Lower lobe of right lung (tissue), 2 donors: ENCODE results near the gene ANKRD13D. TPM values are rescaled to one million over a fixed set of nuclear protein-coding genes. Genes with fewer than 3 reads are reported as not detected.

ENCODE experiments used
- ATAC-seq, 2 donors: fragments of 200-7000 bp; cut with Tn5 transposase; one replicate each; pipeline ENCODE4 v1.9.1; 2020 to 2022; ENCODE audit warnings: mild to moderate bottlenecking in 2 of 2, moderate library complexity in 2 of 2
- DNase-seq: peaks from one replicate; pipeline ENCODE4 v3.0.0-alpha.2; 2020
- H3K27ac ChIP-seq: fragments of 200-600 bp; one replicate; pipeline ENCODE4 v1.8.0; 2022
- H3K27me3 ChIP-seq: fragments of 200-600 bp; one replicate; pipeline ENCODE4 v1.8.0; 2022; ENCODE audit warnings: low read depth
- H3K36me3 ChIP-seq: fragments of 200-600 bp; one replicate; pipeline ENCODE4 v1.8.0; 2022; ENCODE audit warnings: mild to moderate bottlenecking
- H3K4me1 ChIP-seq: fragments of 200-600 bp; one replicate; pipeline ENCODE4 v1.8.0; 2022
- H3K4me3 ChIP-seq: fragments of 200-600 bp; one replicate; pipeline ENCODE4 v1.8.0; 2022; ENCODE audit warnings: mild to moderate bottlenecking
- H3K9me3 ChIP-seq: fragments of 200-600 bp; one replicate; pipeline ENCODE4 v1.8.0; 2022
- intact Hi-C: fragments of 100-400 bp; cut with DNase I; formaldehyde crosslinking; loops from one replicate; pipeline ENCODE4 v1.11.0; 2022
- total RNA-seq: library from RNA; stranded (reverse); fragmentation: NEBNext Ultra II Directional; extraction: Animal tissue kit (Norgen Biotek cat#: 25700); gene quantifications from one replicate; pipeline ENCODE4 v1.2.1, GENCODE V29; 2021
- TF ChIP-seq, protein P1 (sequence below): fragments of 200-600 bp; IDR thresholded peaks from one replicate; pipeline ENCODE4 v1.8.0; 2022; ENCODE audit warnings: antibody characterized with exemption, mild to moderate bottlenecking
- donor health status: DM: no; HTN: yes; CAD: no; lungs with severe emphysema.

Gene ANKRD13D
- total RNA-seq, 1 donor from 2014 or later, result 66.9 TPM

DNA sequence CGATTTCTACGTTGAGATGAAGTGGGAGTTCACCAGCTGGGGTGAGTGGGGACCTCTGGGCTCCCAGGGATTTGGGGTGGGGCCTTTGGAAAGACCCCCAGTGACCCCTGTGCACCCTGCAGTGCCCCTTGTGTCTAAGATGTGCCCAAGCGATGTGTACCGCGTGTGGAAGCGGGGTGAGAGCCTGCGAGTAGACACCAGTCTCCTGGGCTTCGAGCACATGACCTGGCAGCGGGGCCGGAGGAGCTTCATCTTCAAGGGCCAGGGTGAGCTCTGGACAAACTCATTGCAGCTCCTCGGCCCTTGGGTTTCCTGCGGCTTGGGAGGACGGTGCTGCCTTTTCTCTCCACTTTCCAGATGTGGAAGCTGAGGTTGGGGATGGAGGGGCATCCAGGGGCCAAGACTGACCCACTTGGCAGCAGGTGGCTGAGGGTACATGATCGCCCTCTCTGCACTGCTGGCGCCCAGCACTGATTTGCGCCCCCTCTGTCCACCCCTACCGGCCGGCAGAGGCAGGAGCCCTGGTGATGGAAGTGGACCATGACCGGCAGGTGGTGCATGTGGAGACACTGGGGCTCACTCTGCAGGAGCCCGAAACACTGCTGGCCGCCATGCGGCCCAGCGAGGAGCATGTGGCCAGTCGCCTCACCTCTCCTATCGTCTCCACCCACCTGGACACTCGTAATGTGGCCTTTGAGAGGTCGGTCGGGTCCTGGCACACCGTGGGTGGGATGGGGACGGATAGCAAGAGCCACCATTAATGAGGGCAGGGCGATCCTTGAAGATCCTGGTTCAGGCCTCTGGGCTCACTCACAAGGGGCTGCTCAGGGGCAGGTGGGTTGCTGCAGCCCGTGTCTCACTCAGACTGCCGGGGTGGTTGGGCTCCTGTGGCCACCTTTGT is 2.6 kb downstream of the ANKRD13D start:
- TF ChIP-seq, protein P1, sequence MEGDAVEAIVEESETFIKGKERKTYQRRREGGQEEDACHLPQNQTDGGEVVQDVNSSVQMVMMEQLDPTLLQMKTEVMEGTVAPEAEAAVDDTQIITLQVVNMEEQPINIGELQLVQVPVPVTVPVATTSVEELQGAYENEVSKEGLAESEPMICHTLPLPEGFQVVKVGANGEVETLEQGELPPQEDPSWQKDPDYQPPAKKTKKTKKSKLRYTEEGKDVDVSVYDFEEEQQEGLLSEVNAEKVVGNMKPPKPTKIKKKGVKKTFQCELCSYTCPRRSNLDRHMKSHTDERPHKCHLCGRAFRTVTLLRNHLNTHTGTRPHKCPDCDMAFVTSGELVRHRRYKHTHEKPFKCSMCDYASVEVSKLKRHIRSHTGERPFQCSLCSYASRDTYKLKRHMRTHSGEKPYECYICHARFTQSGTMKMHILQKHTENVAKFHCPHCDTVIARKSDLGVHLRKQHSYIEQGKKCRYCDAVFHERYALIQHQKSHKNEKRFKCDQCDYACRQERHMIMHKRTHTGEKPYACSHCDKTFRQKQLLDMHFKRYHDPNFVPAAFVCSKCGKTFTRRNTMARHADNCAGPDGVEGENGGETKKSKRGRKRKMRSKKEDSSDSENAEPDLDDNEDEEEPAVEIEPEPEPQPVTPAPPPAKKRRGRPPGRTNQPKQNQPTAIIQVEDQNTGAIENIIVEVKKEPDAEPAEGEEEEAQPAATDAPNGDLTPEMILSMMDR, result no peak
- Histone ChIP-seq H3K36me3 (peaks cover 63% of the 10 kb centered on the region), H3K27me3 (no peaks in the 10 kb centered on the region), H3K9me3 (peaks cover 12% of the 10 kb centered on the region), H3K27ac (no peak overlapping the region), H3K4me3 (no peak overlapping the region), H3K4me1 (peaks cover 39% of the 10 kb centered on the region)
- ATAC-seq (no peak), DNase-seq (peak; percentile 43)
- intact Hi-C loops, result no loop called here

DNA sequence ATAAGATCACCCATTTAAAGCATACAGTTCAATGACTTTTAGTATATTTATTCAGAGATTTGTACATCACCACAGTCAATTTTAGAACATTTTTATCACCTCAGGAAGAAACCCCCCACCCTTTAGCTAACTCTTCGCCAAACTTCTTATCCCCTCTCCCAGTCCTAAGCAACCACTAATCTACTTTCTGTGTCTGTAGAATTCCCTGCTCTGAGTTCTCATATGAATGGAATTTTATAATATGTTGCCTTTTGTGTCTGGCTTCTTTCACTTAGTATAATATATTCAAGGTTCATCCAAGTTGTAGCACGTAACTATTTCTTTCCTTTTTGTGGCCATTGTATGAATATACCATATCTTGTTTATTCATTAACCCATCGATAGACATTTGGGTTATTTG is 3.6 kb downstream of the ANKRD13D start:
- ATAC-seq (no peak), DNase-seq (no peak)
- no peak overlapping the region for H3K4me3 ChIP-seq
- H3K27me3 ChIP-seq, result no peaks in the 10 kb centered on the region
- H3K27ac ChIP-seq, result peak overlapping the region; percentile 3
- TF ChIP-seq, protein P1, result no peak
- peaks cover 29% of the 10 kb centered on the region for H3K4me1 ChIP-seq
- intact Hi-C loops, result no loop called here
- H3K9me3 ChIP-seq, result peaks cover 12% of the 10 kb centered on the region
- peaks cover 66% of the 10 kb centered on the region for H3K36me3 ChIP-seq

DNA sequence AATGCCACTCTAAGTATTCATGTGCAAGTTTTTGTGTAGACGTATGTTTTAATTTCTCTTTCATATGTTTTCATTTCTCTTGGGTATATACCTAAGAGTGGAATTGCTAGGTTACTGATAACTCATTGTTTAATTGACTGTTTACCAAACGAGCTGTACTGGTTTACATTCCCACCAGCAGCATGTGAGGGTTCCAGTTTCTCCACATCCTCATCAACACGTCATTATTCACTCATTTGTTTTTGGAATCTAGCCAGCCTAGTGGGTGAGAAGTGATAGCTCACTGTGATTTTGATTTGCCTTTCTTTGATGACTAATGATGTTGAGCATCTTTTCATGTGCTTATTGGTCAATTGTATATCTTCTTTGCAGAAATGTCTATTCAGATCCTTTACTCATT is 4.0 kb downstream of the ANKRD13D start:
- no peak overlapping the region for H3K27ac ChIP-seq
- H3K27me3 ChIP-seq, result no peaks in the 10 kb centered on the region
- DNase-seq (peak; percentile 4), ATAC-seq (no peak)
- no peak overlapping the region for H3K4me3 ChIP-seq
- peaks cover 66% of the 10 kb centered on the region for H3K36me3 ChIP-seq
- H3K9me3 ChIP-seq, result peaks cover 12% of the 10 kb centered on the region
- H3K4me1 ChIP-seq, result peaks cover 25% of the 10 kb centered on the region
- TF ChIP-seq, protein P1, result no peak
- intact Hi-C loops, result no loop called here

DNA sequence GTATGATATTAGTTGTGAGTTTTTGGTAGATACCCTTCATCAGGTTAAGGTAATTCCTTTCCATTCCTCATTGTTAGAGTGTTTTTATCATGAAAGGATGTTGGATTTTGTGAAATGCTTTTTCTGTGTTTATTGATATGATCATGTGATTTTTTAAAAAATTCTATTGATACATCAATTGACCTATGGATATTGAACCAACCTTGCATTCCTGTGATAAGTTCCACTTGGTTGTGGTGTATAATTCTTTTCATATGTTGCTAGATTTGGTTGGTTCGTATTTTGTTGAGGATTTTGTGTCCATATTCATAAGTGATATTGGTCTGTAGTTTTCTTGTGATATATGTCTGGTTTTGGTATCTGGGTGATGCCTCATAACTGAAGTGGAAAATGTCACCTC is 6.7 kb downstream of the ANKRD13D start:
- H3K36me3 ChIP-seq, result peaks cover 86% of the 10 kb centered on the region
- ATAC-seq, result no peak
- no peak overlapping the region for H3K4me3 ChIP-seq
- intact Hi-C loops, result no loop called here
- H3K9me3 ChIP-seq, result peaks cover 12% of the 10 kb centered on the region
- DNase-seq, result no peak
- no peaks in the 10 kb centered on the region for H3K27me3 ChIP-seq
- TF ChIP-seq, protein P1, result no peak
- H3K4me1 ChIP-seq, result peaks cover 9% of the 10 kb centered on the region
- no peak overlapping the region for H3K27ac ChIP-seq

DNA sequence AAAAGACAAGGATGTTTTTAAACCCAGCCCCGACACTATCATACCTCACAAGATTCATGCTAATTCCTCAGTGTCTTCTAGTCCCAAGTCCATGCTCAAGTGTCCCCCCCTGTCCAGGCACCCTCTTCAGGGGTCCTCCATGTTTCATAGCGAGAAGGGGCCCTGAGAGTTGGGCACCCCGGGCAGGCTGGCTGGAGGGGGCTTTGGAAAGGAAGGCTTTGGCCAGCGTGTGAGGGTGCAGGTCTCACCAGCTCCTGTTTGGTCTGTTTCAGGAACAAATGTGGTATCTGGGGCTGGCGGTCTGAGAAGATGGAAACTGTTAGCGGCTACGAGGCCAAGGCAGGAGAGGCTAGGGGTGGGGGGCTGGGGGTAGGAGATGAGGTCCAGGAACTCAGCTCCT is 9.7 kb downstream of the ANKRD13D start:
- no peak overlapping the region for H3K27ac ChIP-seq
- H3K4me3 ChIP-seq, result no peak overlapping the region
- peaks cover 12% of the 10 kb centered on the region for H3K9me3 ChIP-seq
- DNase-seq (peak; percentile 10), ATAC-seq (no peak)
- TF ChIP-seq, protein P1, result no peak
- H3K27me3 ChIP-seq, result no peaks in the 10 kb centered on the region
- peaks cover 18% of the 10 kb centered on the region for H3K4me1 ChIP-seq
- peaks cover 74% of the 10 kb centered on the region for H3K36me3 ChIP-seq
- intact Hi-C loops, result no loop called here
